A673 (cell line): ENCODE data around the gene RAB13. TPM values are rescaled to one million over a fixed set of nuclear protein-coding genes. Genes with fewer than 3 reads are reported as not detected.
"Not testable (repeated sequence)": the region's sequence is repeated elsewhere in the genome, so short reads cannot be mapped to it uniquely, and the experiment has no call there.

Experiments used
- BruUV-seq: library from RNA; stranded (reverse); fragments of 400-500 nt; replicated peaks from 2 replicates; lab custom pipeline; 2021; lab: Mats Ljungman, UMichigan
- CTCF ChIA-PET: fragments of 300-600 bp; sonication (Branson Sonifier 250); formaldehyde crosslinking; loops from one replicate; lab custom pipeline; 2022; ENCODE audit warnings: antibody characterized with exemption; lab: Charles Lee
- POLR2A ChIA-PET: fragments of 300-600 bp; sonication (Branson Sonifier 250); formaldehyde crosslinking; loops from one replicate; lab custom pipeline; 2022; ENCODE audit warnings: antibody characterized with exemption; ENCODE audit not compliant: low non-redundant PET; lab: Charles Lee
- DNase-seq: peaks from one replicate; pipeline ENCODE4 v3.0.0-alpha.2; 2015; ENCODE audit warnings: low spot score
- H3K27ac ChIP-seq: fragments of 200-600 bp; sonication (generic); 2 replicates; pipeline ENCODE4 v1.5.1; 2016; ENCODE audit warnings: mixed run types, low read depth, mild to moderate bottlenecking, mixed read lengths, antibody characterized with exemption, low read length; ENCODE audit not compliant: poor library complexity, severe bottlenecking
- H3K27me3 ChIP-seq: fragments of 200-600 bp; sonication (generic); replicated peaks from 2 replicates; pipeline ENCODE4 v1.6.1; 2017; ENCODE audit warnings: mixed run types, low read depth, mild to moderate bottlenecking, mixed read lengths, antibody characterized with exemption, low read length; ENCODE audit not compliant: insufficient read depth, poor library complexity
- H3K36me3 ChIP-seq: fragments of 200-600 bp; sonication (generic); 2 replicates; pipeline ENCODE4 v1.6.1; 2016; ENCODE audit warnings: mixed run types, mild to moderate bottlenecking, mixed read lengths, antibody characterized with exemption, low read length; ENCODE audit not compliant: insufficient read depth, poor library complexity, severe bottlenecking
- H3K4me1 ChIP-seq: fragments of 200-600 bp; sonication (generic); 2 replicates; pipeline ENCODE4 v1.6.1; 2017; ENCODE audit warnings: mixed run types, mild to moderate bottlenecking, mixed read lengths, antibody characterized with exemption, low read length; ENCODE audit not compliant: insufficient read depth, poor library complexity, severe bottlenecking
- H3K4me3 ChIP-seq: fragments of 200-600 bp; sonication (generic); 2 replicates; pipeline ENCODE4 v1.5.1; 2016; ENCODE audit warnings: low read depth, mixed run types, mild to moderate bottlenecking, mixed read lengths, low read length; ENCODE audit not compliant: poor library complexity, severe bottlenecking
- H3K9me3 ChIP-seq: fragments of 200-600 bp; sonication (generic); 2 replicates; pipeline ENCODE4 v1.6.1; 2016; ENCODE audit warnings: mixed run types, low read depth, mild to moderate bottlenecking, mixed read lengths, antibody characterized with exemption, low read length; ENCODE audit not compliant: poor library complexity, severe bottlenecking
- CTCF ChIP-seq: fragments of 300-800, 200-600 bp; sonication (generic); conservative IDR thresholded peaks from 2 replicates; pipeline ENCODE4 v1.5.1; 2017; ENCODE audit warnings: low read depth, mild to moderate bottlenecking, antibody characterized with exemption, low read length, moderate library complexity, mixed read lengths
- EZH2 ChIP-seq: fragments of 200-600 bp; sonication (generic); IDR thresholded peaks from 2 replicates; pipeline ENCODE4 v1.6.1; 2017; ENCODE audit warnings: borderline replicate concordance, low read depth, mild to moderate bottlenecking, mixed read lengths, antibody characterized with exemption, low read length; ENCODE audit not compliant: poor library complexity, severe bottlenecking
- intact Hi-C: fragments of 100-400 bp; cut with micrococcal nuclease; formaldehyde crosslinking; loops from one replicate; pipeline ENCODE4 v1.10.0; 2022; ENCODE audit not compliant: unreplicated experiment
- total RNA-seq: library from RNA; stranded (reverse); gene quantifications from 2 replicates; pipeline ENCODE4 v1.2.3, GENCODE V29; 2021

The RAB13 gene
- total RNA-seq, 1 experiment from 2014 or later, result 206 TPM

- Histone ChIP-seq H3K27ac (no peak overlapping the region), H3K4me3 (no peak overlapping the region), H3K27me3 (no peaks in the 10 kb centered on the region), H3K4me1 (no peaks in the 10 kb centered on the region), H3K9me3 (no peaks in the 10 kb centered on the region), H3K36me3 (no peaks in the 10 kb centered on the region)
- CTCF ChIA-PET, result no interaction called here
- no TSS peak for BruUV-seq
- DNase-seq, result no peak
- TF ChIP-seq CTCF (no peak), EZH2 (no peak)
- POLR2A ChIA-PET, result no interaction called here
- intact Hi-C loops, result no loop called here
These were observed 33.1 kb upstream of the RAB13 start for GRCh38 chr1:154019269-154019668.

GRCh38 chr1:154014154-154014907 is 28.2 kb upstream of the RAB13 start:
- Histone ChIP-seq H3K9me3 (no peaks in the 10 kb centered on the region), H3K27ac (no peak overlapping the region), H3K36me3 (no peaks in the 10 kb centered on the region), H3K27me3 (no peaks in the 10 kb centered on the region), H3K4me1 (no peaks in the 10 kb centered on the region), H3K4me3 (no peak overlapping the region)
- BruUV-seq, result no TSS peak
- intact Hi-C loops, result no loop called here
- CTCF ChIA-PET, result no interaction called here
- DNase-seq, result no peak
- no peak for TF ChIP-seq EZH2
- no peak for TF ChIP-seq CTCF
- POLR2A ChIA-PET, result interaction anchor here (0.7 kb wide), 1 partner anchor 156 kb away, joined by 3 read pairs; no protein-coding TSS in a partner anchor

- POLR2A ChIA-PET, H3K36me3 ChIP-seq, H3K4me1 ChIP-seq, DNase-seq, H3K4me3 ChIP-seq, H3K27me3 ChIP-seq, H3K27ac ChIP-seq, BruUV-seq, H3K9me3 ChIP-seq, intact Hi-C loops: not testable (repeated sequence)
- CTCF ChIA-PET, result interaction anchor here (0.7 kb wide), 1 partner anchor 389 kb away, joined by 8 read pairs; no protein-coding TSS in a partner anchor
These were observed 26.4 kb upstream of the RAB13 start for GRCh38 chr1:154012543-154012942.
